Measurements from ENCODE around the gene PCDH1.
"Not testable (repeated sequence)": the region's sequence is repeated elsewhere in the genome, so short reads cannot be mapped to it uniquely, and the experiment has no call there.

The PCDH1 gene

DNA sequence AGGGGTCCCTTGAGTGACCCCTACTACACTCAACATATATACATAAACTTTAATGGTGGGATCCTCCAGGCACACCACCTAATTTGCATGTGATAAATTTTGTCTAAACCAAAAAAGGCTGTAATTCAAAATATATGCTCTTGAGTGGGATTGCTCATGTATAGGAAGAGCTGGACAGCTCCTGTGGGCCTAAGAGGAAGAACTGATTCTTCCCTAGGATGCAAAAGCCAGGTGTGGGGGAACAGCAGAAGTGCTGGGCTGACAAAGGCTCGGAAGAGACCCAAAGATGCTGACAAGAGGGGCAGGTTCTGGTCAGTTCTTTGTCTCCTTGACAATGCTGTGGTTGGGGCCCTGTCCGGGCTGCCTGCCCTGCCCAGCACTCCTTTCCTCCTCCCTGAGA lies 43.9 kb downstream of the PCDH1 start:
- DNase-seq (ENCODE audit: low spot score): no peak

DNA sequence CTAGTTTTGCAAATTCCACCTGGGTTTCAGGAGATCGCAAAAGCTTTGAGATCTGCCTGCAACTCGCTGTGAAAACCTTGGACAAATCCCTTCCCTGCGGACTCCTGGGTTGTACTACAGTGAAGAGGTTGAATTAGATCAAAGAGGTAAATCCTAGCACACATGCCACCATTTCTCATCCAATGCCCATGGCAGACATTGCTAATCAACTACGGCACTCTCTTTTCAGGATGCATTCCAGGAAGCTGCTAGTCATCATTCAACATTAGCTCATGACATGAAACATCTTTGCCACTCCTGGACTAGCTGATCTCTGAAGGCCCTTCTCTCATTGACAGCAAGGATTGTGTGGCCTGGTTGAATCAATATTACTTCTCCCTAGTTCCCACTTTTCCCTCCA lies 46.1 kb downstream of the PCDH1 start:
- DNase-seq (ENCODE audit: low spot score): no peak

GRCh38 chr5:141828162-141828561 lies 50.0 kb downstream of the PCDH1 start:
- no peak for DNase-seq (ENCODE audit: low spot score)

DNA sequence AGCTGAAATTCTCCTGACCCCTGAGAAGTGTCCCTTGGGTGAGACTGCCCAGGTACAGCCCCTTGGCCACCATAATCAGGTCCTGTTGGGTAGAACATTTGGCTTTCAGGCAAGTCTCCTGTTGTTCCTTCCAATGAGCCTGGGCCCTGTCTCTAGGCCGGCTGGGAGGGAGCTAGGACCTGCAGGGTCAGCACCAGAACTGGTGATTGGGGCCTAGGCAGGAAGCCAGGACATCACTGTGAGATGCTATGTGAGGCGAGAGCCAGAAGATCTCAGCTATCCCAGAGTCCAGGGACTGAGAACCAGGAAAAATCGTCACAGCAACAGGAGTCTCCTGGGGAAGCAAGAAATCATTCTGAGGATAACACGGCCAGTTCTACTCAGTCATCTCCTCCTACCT lies 51.5 kb downstream of the PCDH1 start:
- no peak for DNase-seq (ENCODE audit: low spot score)

DNA sequence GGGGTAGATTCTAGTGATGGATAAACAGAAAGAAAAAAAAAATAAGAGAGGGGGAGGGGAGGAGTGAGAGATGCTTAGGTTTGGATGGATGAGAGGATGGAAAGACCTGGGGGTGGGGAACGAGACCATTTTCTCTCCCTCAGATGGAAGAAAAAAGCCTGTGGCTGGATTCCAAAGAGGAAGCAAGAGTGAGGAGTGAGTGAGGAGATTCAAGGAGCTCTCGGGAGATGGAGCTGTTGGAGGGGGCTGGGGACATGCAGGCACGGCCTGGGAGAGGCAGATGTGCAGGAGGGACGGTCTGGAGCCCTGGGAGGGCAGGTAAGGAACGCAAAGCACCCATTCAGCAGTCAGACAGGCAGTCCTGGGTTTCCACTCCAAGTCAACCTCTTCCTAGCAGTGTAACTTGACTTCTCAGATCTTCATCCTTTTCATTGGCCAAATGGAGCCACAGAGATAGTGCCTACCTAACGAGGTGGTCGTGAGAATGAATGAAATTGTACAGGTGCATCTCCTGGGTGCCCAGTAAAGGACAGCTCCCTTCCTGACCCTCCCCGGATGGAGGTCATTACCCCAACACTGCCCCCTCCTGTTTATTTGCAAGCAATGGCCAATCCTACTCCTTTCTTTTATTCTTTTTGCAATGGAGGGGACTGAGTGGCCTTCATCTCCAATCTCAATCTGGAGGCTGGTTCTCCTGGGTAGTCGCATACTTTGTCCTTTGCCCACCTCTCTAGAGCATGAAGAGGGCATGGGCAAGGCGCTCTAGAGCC lies 52.2 kb downstream of the PCDH1 start:
- no peak for DNase-seq (ENCODE audit: low spot score)

GRCh38 chr5:141825241-141825671 lies 53.0 kb downstream of the PCDH1 start:
- DNase-seq (ENCODE audit: low spot score): no peak

DNA sequence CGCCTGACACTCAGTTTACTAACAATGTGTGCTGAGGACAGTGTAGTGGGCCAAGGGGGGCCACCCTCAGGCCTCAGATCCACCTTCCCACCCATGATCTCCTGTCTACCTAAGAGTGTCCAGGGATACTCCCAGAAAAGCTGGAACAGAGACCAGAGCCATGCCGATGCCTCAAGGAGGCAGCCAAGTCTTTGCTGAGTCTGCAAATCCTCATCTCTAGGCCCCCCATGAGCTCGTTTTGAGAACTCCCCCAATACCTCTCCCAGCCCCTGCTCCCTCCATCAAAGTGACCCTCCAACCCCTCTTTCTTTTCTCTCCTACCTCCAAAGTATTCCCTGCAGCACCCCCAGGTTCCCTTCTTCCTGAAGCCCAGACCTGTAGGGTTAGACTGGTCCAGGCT lies 53.5 kb downstream of the PCDH1 start:
- no peak for DNase-seq (ENCODE audit: low spot score)

GRCh38 chr5:141823056-141823455 lies 55.2 kb downstream of the PCDH1 start:
- DNase-seq (ENCODE audit: low spot score): no peak

GRCh38 chr5:141822144-141822543 lies 56.1 kb downstream of the PCDH1 start:
- peak; percentile 20 for DNase-seq (ENCODE audit: low spot score)

DNA sequence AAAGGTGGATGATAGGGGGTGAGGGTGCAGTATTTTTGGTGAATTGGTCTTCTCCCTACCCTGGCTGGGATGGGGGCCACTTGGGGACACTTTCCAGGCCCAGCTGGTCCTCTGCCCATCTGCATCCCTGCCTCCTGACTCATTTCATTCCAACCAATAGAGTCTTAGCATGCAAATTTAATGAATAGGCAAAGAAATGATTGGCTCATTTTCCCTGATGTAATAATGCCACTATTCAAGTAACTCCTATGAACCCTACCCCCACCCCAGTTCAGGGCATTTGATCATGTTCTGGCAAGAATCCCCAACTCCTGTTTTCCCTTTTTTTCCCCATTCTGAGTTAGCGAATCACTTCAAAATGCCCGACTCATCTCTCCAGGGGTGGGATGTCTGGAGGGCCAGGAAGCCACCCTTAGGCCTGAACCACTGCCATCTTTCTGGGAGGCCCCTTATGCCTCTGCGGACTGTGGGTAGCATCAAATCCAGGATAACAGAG lies 56.7 kb downstream of the PCDH1 start:
- DNase-seq (ENCODE audit: low spot score): peak; percentile 58

DNA sequence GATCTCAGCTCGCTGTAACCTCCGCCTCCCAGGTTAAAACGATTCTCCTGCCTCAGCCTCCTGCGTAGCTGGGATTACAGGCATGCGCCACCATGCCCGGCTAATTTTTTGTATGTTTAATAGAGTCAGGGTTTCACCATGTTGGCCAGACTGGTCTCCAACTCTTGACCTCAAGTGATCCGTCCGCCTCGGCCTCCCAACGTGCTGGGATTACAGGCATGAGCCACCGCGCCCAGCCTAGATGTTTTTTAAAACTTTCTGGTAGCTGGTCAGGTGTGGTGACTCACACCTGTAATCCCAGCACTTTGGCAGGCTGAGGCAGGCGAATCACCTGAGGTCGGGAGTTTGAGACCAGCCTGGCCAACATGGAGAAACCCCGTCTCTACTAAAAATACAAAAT lies 57.5 kb downstream of the PCDH1 start:
- not testable (repeated sequence) for DNase-seq (ENCODE audit: low spot score)

DNA sequence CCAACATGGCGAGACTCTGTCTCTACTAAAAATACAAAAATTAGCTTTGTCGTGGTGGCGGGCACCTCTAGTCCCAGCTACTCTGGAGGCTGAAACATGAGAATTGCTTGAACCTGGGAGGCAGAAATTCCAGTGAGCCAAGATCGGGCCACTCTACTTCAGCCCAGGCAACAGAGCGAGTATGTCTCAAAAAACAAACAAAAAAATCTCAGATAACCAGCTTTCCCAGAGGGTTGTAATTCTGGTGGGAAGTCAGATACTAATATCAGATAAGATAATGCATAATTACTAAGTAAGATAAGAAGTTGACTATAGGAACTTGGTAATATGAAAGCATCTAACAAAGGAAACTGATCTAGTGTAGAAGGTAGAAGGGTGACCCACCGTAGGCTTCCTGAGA lies 60.6 kb downstream of the PCDH1 start:
- no peak for DNase-seq (ENCODE audit: low spot score)

- no peak for DNase-seq (ENCODE audit: low spot score)
Measured at GRCh38 chr5:141816598-141817399, 61.4 kb downstream of the PCDH1 start.

DNA sequence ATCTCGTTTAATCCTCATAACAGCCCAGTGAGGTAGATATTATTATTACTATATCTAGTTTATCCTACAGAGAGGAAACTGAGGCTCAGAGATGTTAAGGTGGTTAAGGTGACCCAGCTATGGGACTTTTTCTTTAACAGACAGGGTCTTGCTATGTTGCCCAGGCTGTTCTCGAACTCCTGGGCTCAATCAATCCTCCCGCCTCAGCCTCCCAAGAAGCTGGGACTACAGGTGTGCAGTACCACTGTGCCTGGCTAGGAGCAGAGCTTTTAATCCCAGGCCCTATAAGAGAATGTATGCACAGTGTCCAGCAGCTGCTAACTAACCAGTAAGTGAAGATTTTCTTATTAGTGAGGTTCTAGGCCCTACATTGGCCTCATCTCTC lies 62.4 kb downstream of the PCDH1 start:
- no peak for DNase-seq (ENCODE audit: low spot score)

DNA sequence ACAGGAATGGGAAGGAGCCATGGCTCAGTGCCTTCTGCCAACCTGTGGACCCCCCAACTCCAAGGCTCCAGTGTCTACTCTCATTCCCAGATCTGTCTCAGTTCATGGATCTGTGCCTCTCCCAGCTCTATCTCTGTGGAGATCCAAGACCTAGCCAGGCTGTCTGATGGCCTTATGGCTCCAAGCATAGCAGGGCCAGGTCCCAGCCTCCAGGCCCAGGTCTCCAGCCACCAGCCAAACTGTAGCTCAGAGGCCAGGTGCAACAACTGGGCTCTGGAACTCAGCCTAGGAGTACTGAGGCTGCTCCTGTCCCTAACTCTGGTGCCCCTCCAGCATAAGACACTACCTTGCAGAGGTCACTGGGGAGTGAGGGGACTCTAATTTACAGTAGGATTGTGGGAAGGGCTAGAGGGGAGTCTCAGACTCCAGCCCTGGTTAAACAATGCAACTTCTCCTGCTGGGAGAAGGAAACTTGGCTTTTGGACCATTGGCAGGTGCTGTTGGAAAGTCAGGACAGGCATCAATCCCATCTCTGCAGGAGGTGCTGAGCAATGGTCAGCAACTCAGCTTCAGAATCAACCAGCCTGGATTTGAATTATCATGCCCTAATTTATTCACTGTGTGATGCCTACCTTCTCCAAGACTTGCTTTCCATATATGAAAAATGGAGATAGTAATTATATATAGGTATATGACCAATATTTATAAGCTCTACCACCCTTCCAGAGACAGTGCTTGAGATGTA lies 63.0 kb downstream of the PCDH1 start:
- DNase-seq (ENCODE audit: low spot score): no peak

DNA sequence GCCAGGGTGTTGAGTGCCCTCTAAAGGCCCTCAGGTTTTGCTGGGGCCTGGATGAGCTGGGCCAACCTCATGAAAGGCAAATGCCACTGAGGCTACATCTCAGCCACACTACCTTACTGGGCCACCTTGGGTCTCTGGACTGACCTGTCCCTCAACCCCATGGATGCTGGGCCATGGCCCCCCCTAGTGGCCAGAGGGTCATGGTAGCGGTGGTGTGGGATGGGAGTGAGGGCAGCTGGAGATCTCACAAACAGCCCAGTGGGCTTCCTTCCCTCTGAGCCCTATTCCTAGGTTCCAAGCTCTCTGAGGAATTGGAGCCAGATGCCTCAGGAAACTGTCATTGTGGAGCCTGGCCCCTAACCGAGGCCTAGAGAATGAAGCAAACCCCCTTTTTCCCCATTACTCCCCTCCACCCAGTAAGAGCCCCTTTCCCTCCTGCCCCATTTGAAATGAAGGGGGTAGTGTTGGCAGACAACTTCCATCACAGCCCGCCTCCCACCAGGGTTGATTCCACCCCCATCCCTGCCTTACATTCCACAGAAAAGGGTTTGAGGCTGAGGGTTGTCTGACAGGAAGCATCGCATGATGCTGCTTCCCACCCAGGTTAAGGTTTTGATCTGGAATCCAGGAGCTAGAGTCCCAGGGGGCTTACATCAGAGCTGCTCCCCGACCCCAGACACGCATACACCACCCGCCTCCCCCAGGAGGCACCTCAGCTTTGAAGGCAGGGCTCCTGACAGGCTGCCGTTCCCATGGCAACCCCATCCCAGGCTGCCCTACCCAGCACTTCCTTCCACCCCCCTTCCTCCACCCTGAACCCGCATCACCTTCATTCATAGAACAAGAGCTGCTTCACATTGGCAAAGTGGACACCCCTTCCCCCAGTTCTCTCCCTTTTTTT lies 63.9 kb downstream of the PCDH1 start:
- peak; percentile 60 for DNase-seq (ENCODE audit: low spot score)

GRCh38 chr5:141812512-141812911 lies 65.7 kb downstream of the PCDH1 start:
- no peak for DNase-seq (ENCODE audit: low spot score)

GRCh38 chr5:141811287-141812155 lies 66.7 kb downstream of the PCDH1 start:
- no peak for DNase-seq (ENCODE audit: low spot score)

GRCh38 chr5:141810702-141811101 lies 67.5 kb downstream of the PCDH1 start:
- no peak for DNase-seq (ENCODE audit: low spot score)

GRCh38 chr5:141809380-141810096 lies 68.7 kb downstream of the PCDH1 start:
- no peak for DNase-seq (ENCODE audit: low spot score)
